Suprapubic skin (tissue), 4 donors: ENCODE measurements around the gene AP1M1. TPM values are rescaled to one million over a fixed set of nuclear protein-coding genes. Genes with fewer than 3 reads are reported as not detected.

Experiments
- DNase-seq, 2 donors: peaks; one replicate each; pipeline ENCODE4 v3.0.0-alpha.2; 2019; ENCODE audit warnings: low spot score in 2 of 2
- H3K27ac ChIP-seq: fragments of 200-600 bp; sonication (generic); one replicate; pipeline ENCODE4 v1.5.1; 2019
- H3K27me3 ChIP-seq: fragments of 200-600 bp; sonication (generic); one replicate; pipeline ENCODE4 v1.5.1; 2019
- H3K36me3 ChIP-seq: fragments of 200-600 bp; sonication (generic); one replicate; pipeline ENCODE4 v1.5.1; 2019
- H3K4me1 ChIP-seq: fragments of 200-600 bp; sonication (generic); one replicate; pipeline ENCODE4 v1.5.1; 2019
- H3K4me3 ChIP-seq: fragments of 200-600 bp; sonication (generic); one replicate; pipeline ENCODE4 v1.5.1; 2019; ENCODE audit warnings: mild to moderate bottlenecking
- H3K9me3 ChIP-seq: fragments of 200-600 bp; sonication (generic); one replicate; pipeline ENCODE4 v1.5.1; 2019
- CTCF ChIP-seq, 2 donors: fragments of 200-600 bp in 1 of 2; fragments of 450-650 bp in 1 of 2; sonication (generic) in 1 of 2; IDR thresholded peaks; one replicate each; pipeline ENCODE4 v1.5.1; 2016 to 2019; ENCODE audit warnings: antibody characterized with exemption in 2 of 2, mild to moderate bottlenecking in 1 of 2, moderate library complexity in 1 of 2
- EP300 ChIP-seq: sonication (generic); formaldehyde crosslinking; IDR thresholded peaks from one replicate; pipeline ENCODE4 v1.6.1; 2017; ENCODE audit warnings: antibody characterized with exemption
- POLR2A ChIP-seq, 2 donors: fragments of 450-650 bp; IDR thresholded peaks; one replicate each; pipeline ENCODE4 v1.6.1; 2017; ENCODE audit warnings: antibody characterized with exemption in 2 of 2, mild to moderate bottlenecking in 2 of 2, moderate library complexity in 2 of 2
- POLR2AphosphoS5 ChIP-seq, 3 donors: sonication (generic); formaldehyde crosslinking; IDR thresholded peaks; one replicate each; pipeline ENCODE4 v1.6.1; 2017; ENCODE audit warnings: antibody characterized with exemption in 3 of 3
- WGBS: methylation state at CpG from one replicate; pipeline ENCODE4 v1.1.5; 2018; 5-methylcytosine and 5-hydroxymethylcytosine counted together
- total RNA-seq, 4 donors: library from RNA; depleted of rRNA; stranded (reverse); fragments of >200 nt; gene quantifications; one replicate each; pipeline ENCODE4 v1.1.0, GENCODE V29; 2016

AP1M1 gene
- total RNA-seq, 4 donors from 2014 or later: 37.2 to 61.2 (median 45.0) TPM

- TF ChIP-seq CTCF (IDR thresholded peaks at IDR 0.05) (no peak), POLR2AphosphoS5 (IDR thresholded peaks at IDR 0.05) (no peak), EP300 (no peak), POLR2A (IDR thresholded peaks at IDR 0.05) (no peak)
- Histone ChIP-seq H3K4me1 (no peaks in the 10 kb centered on the region), H3K27me3 (no peaks in the 10 kb centered on the region), H3K9me3 (no peaks in the 10 kb centered on the region), H3K4me3 (no peak overlapping the region), H3K27ac (no peak overlapping the region), H3K36me3 (no peaks in the 10 kb centered on the region)
- WGBS: 78% methylated on average over 14 of the region's 14 CpGs
- no peak for DNase-seq
Measured at GRCh38 chr19:16160943-16161560, 36.7 kb upstream of the AP1M1 start.

GRCh38 chr19:16161840-16162239 lies 35.9 kb upstream of the AP1M1 start:
- Histone ChIP-seq H3K27ac (no peak overlapping the region), H3K9me3 (no peaks in the 10 kb centered on the region), H3K4me1 (no peaks in the 10 kb centered on the region), H3K36me3 (no peaks in the 10 kb centered on the region), H3K4me3 (no peak overlapping the region), H3K27me3 (no peaks in the 10 kb centered on the region)
- 77% methylated on average over 3 of the region's 3 CpGs for WGBS
- DNase-seq: no peak
- TF ChIP-seq EP300: no peak
- no peak for TF ChIP-seq POLR2A (IDR thresholded peaks at IDR 0.05)
- TF ChIP-seq POLR2AphosphoS5 (IDR thresholded peaks at IDR 0.05): no peak
- TF ChIP-seq CTCF (IDR thresholded peaks at IDR 0.05): no peak

GRCh38 chr19:16164222-16164890 lies 33.4 kb upstream of the AP1M1 start:
- WGBS: 84% methylated on average over 13 of the region's 13 CpGs

GRCh38 chr19:16166417-16166816 lies 31.3 kb upstream of the AP1M1 start:
- Histone ChIP-seq H3K36me3 (no peaks in the 10 kb centered on the region), H3K4me1 (no peaks in the 10 kb centered on the region), H3K4me3 (no peak overlapping the region), H3K9me3 (no peaks in the 10 kb centered on the region), H3K27me3 (no peaks in the 10 kb centered on the region), H3K27ac (no peak overlapping the region)
- TF ChIP-seq CTCF (IDR thresholded peaks at IDR 0.05): no peak
- WGBS: 90% methylated on average over 1 of the region's 1 CpG
- DNase-seq: no peak

More at GRCh38 chr19:16164222-16164890, 33.4 kb upstream of the AP1M1 start:
- H3K36me3 ChIP-seq: no peaks in the 10 kb centered on the region
- H3K4me1 ChIP-seq: no peaks in the 10 kb centered on the region
- no peak for DNase-seq
- H3K27ac ChIP-seq: no peak overlapping the region
- TF ChIP-seq POLR2A (IDR thresholded peaks at IDR 0.05) (no peak), CTCF (IDR thresholded peaks at IDR 0.05) (no peak), EP300 (no peak), POLR2AphosphoS5 (IDR thresholded peaks at IDR 0.05) (no peak)
- no peaks in the 10 kb centered on the region for H3K27me3 ChIP-seq
- H3K9me3 ChIP-seq: no peaks in the 10 kb centered on the region
- H3K4me3 ChIP-seq: no peak overlapping the region

- H3K27ac ChIP-seq: no peak overlapping the region
- DNase-seq: no peak
- 88% methylated on average over 5 of the region's 5 CpGs for WGBS
Measured at GRCh38 chr19:16167055-16167454, 30.7 kb upstream of the AP1M1 start.

More at GRCh38 chr19:16167055-16167454, 30.7 kb upstream of the AP1M1 start:
- Histone ChIP-seq H3K4me1 (no peaks in the 10 kb centered on the region), H3K9me3 (no peaks in the 10 kb centered on the region), H3K27me3 (no peaks in the 10 kb centered on the region), H3K36me3 (no peaks in the 10 kb centered on the region), H3K4me3 (no peak overlapping the region)
- TF ChIP-seq EP300 (no peak), CTCF (IDR thresholded peaks at IDR 0.05) (no peak), POLR2AphosphoS5 (IDR thresholded peaks at IDR 0.05) (no peak), POLR2A (IDR thresholded peaks at IDR 0.05) (no peak)
